K562 (cell line): ENCODE data around the gene ZNF500. TPM values are rescaled to one million over a fixed set of nuclear protein-coding genes. Genes with fewer than 3 reads are reported as not detected.

Source experiments
- ATAC-seq: fragments of 200-7000 bp; cut with Tn5 transposase; 3 replicates; pipeline ENCODE4 v1.9.1; 2020; ENCODE audit warnings: moderate library complexity
- BruUV-seq: library from RNA; stranded (reverse); fragments of 400-500 nt; replicated peaks from 2 replicates; lab custom pipeline; 2021; lab: Mats Ljungman, UMichigan
- CTCF ChIA-PET: fragments of 300-600 bp; formaldehyde crosslinking; extraction: SDS; loops from one replicate; lab custom pipeline; 2021; ENCODE audit warnings: low intra/inter-chr PET ratio; lab: Yijun Ruan, JAX
- POLR2A ChIA-PET: fragments of 300-600, 350-650 bp; sonication (Branson Sonifier 250); formaldehyde crosslinking; extraction: SDS; loops from one replicate; lab custom pipeline; 2021; ENCODE audit warnings: antibody characterized with exemption, inconsistent platforms; lab: Yijun Ruan, JAX
- DNase-seq, 4 experiments: peaks; one replicate each; pipeline versions ENCODE4 v3.0.0 to v3.0.0-alpha.2; 2011 to 2018; ENCODE audit warnings: low spot score in 3 of 4, mixed read lengths in 3 of 4; ENCODE audit errors: extremely low read depth in 1 of 4
- FAIRE-seq: peaks from 2 replicates; lab custom pipeline; 2011; peaks lifted over from hg19 to GRCh38; lab: Jason Lieb, UNC
- H2AFZ ChIP-seq: 2 replicates; pipeline ENCODE4 v1.6.0; 2011; ENCODE audit warnings: low read depth, low read length, control low read depth, inconsistent platforms
- H3K27ac ChIP-seq: fragments of 200-600 bp; 3 replicates; pipeline ENCODE4 v1.8.0; 2011; ENCODE audit warnings: low read depth, mild to moderate bottlenecking, control low read depth, inconsistent platforms, low read length, moderate library complexity, mixed read lengths; ENCODE audit errors: extremely low read depth
- H3K27me3 ChIP-seq, 2 experiments: fragments of 300-600 bp in 1 of 2; 2 replicates in 1 of 2; 3 replicates in 1 of 2; pipeline versions ENCODE4 v1.6.0 to v1.8.0; 2011; ENCODE audit warnings: inconsistent platforms in 2 of 2, low read length in 2 of 2, mild to moderate bottlenecking in 1 of 2, mixed read lengths in 1 of 2, moderate library complexity in 1 of 2; ENCODE audit not compliant: control insufficient read depth in 2 of 2, insufficient read depth in 2 of 2
- H3K36me3 ChIP-seq: fragments of 300-600 bp; 3 replicates; pipeline ENCODE4 v1.8.0; 2011; ENCODE audit warnings: mild to moderate bottlenecking, low read length, inconsistent platforms; ENCODE audit not compliant: control insufficient read depth, insufficient read depth
- H3K4me1 ChIP-seq, 2 experiments: fragments of 200-600 bp in 1 of 2; replicated peaks in 1 of 2; 2 replicates in 1 of 2; 3 replicates in 1 of 2; pipeline versions ENCODE4 v1.5.1 to v1.8.0; 2011; ENCODE audit warnings: inconsistent platforms in 2 of 2, low read length in 2 of 2, mild to moderate bottlenecking in 1 of 2, mixed read lengths in 1 of 2, moderate library complexity in 1 of 2; ENCODE audit not compliant: control insufficient read depth in 2 of 2, insufficient read depth in 2 of 2
- H3K4me2 ChIP-seq: 2 replicates; pipeline ENCODE4 v1.6.1; 2011; ENCODE audit warnings: low read length, control low read depth, inconsistent platforms, mixed read lengths; ENCODE audit not compliant: insufficient read depth
- H3K4me3 ChIP-seq: fragments of 200-600 bp; sonication (generic), shearing (Covaris generic); 2 replicates; pipeline ENCODE4 v1.5.1; 2016; ENCODE audit warnings: control low read depth, inconsistent platforms
- H3K79me2 ChIP-seq: fragments of 200-600 bp; 3 replicates; pipeline ENCODE4 v1.8.0; 2011; ENCODE audit warnings: low read length, inconsistent platforms; ENCODE audit not compliant: control insufficient read depth, insufficient read depth
- H3K9ac ChIP-seq, 2 experiments: 2 replicates each; pipeline versions ENCODE4 v1.6.0 to v1.6.1; 2011; ENCODE audit warnings: low read depth in 2 of 2, low read length in 2 of 2, control low read depth in 1 of 2, inconsistent platforms in 1 of 2, mild to moderate bottlenecking in 1 of 2, mixed read lengths in 1 of 2; ENCODE audit not compliant: insufficient read depth in 1 of 2
- H3K9me1 ChIP-seq: one replicate; pipeline ENCODE4 v1.6.0; 2011; ENCODE audit warnings: inconsistent platforms, mild to moderate bottlenecking, low read length, moderate library complexity; ENCODE audit not compliant: control insufficient read depth, insufficient read depth
- H3K9me3 ChIP-seq: replicated peaks from 2 replicates; pipeline ENCODE4 v1.5.1; 2011; ENCODE audit warnings: low read depth, low read length, inconsistent platforms; ENCODE audit not compliant: control insufficient read depth, insufficient read depth
- H4K20me1 ChIP-seq: replicated peaks from 2 replicates; pipeline ENCODE4 v1.6.1; 2011; ENCODE audit warnings: low read length, inconsistent platforms, mixed read lengths; ENCODE audit not compliant: control insufficient read depth, insufficient read depth
- CBX5 ChIP-seq: IDR thresholded peaks from 2 replicates; pipeline ENCODE4 v1.6.1; 2014; ENCODE audit warnings: low read depth, borderline replicate concordance
- ELF2 ChIP-seq: fragments of 250-450 bp; sonication (Bioruptor Pico); IDR thresholded peaks from 2 replicates; pipeline ENCODE4 v1.5.0; 2021; ENCODE audit warnings: mild to moderate bottlenecking
- EP400 ChIP-seq: fragments of 450-650 bp; IDR thresholded peaks from 2 replicates; pipeline ENCODE4 v1.6.1; 2017; ENCODE audit warnings: antibody characterized with exemption, mild to moderate bottlenecking, moderate library complexity
- ETV6 ChIP-seq, 3 experiments: fragments of 150-350 bp in 1 of 3; sonication (generic) in 1 of 3; formaldehyde crosslinking in 1 of 3; IDR thresholded peaks; 2 replicates each; pipeline versions ENCODE4 v1.6.1 to v1.8.0; 2014 to 2022; ENCODE audit warnings: borderline replicate concordance in 2 of 3, low read depth in 2 of 3, antibody characterized with exemption in 1 of 3, low read length in 1 of 3, mild to moderate bottlenecking in 1 of 3, missing genetic modification reagents in 1 of 3
- GABPB1 ChIP-seq: sonication (generic); formaldehyde crosslinking; IDR thresholded peaks from 2 replicates; pipeline ENCODE4 v1.8.0; 2022; ENCODE audit warnings: mild to moderate bottlenecking, missing genetic modification reagents
- KLF13 ChIP-seq: fragments of 450-650 bp; IDR thresholded peaks from 2 replicates; pipeline ENCODE4 v1.6.1; 2016; ENCODE audit warnings: missing genetic modification characterization, low read depth, mild to moderate bottlenecking, missing compliant biosample characterization, moderate library complexity, borderline replicate concordance
- NUFIP1 ChIP-seq: fragments of 450-650 bp; IDR thresholded peaks from 2 replicates; pipeline ENCODE4 v1.6.1; 2018; ENCODE audit not compliant: partially characterized antibody
- PCBP1 ChIP-seq: fragments of 200-400 bp; formaldehyde crosslinking; IDR thresholded peaks from 2 replicates; pipeline ENCODE4 v1.6.1; 2018; ENCODE audit warnings: mild to moderate bottlenecking, low read depth, low read length; ENCODE audit not compliant: poor library complexity, severe bottlenecking
- RBM17 ChIP-seq: fragments of 200-400 bp; formaldehyde crosslinking; IDR thresholded peaks from 2 replicates; pipeline ENCODE4 v1.6.1; 2017; ENCODE audit warnings: low read depth, mild to moderate bottlenecking, low read length, borderline replicate concordance
- SAP30 ChIP-seq: fragments of 200-600 bp; sonication (generic); IDR thresholded peaks from 2 replicates; pipeline ENCODE4 v1.6.1; 2012; ENCODE audit warnings: borderline replicate concordance, low read depth, mild to moderate bottlenecking, moderate library complexity, low read length, control low read depth, inconsistent platforms; ENCODE audit not compliant: insufficient read depth, poor library complexity, severe bottlenecking
- SRSF7 ChIP-seq: fragments of 200-400 bp; formaldehyde crosslinking; optimal IDR thresholded peaks from 2 replicates; pipeline ENCODE3; 2017; ENCODE audit warnings: mild to moderate bottlenecking, low read depth, low read length
- TEAD2 ChIP-seq: fragments of 450-650 bp; IDR thresholded peaks from 2 replicates; pipeline ENCODE4 v1.6.1; 2016; ENCODE audit warnings: missing genetic modification characterization, control low read depth, missing compliant biosample characterization
- ZFPM2 ChIP-seq: fragments of 250-450 bp; sonication (Bioruptor Pico); IDR thresholded peaks from 2 replicates; pipeline ENCODE4 v1.5.1; 2022; ENCODE audit warnings: mild to moderate bottlenecking
- ZNF133 ChIP-seq: fragments of 250-450 bp; sonication (Bioruptor Pico); IDR thresholded peaks from 2 replicates; pipeline ENCODE4 v1.4.0; 2020; ENCODE audit warnings: mild to moderate bottlenecking
- ZNF347 ChIP-seq: fragments of 450-650 bp; formaldehyde crosslinking; IDR thresholded peaks from 2 replicates; pipeline ENCODE4 v1.4.0; 2020; ENCODE audit warnings: low read depth, mild to moderate bottlenecking, moderate library complexity
- ZNF644 ChIP-seq: fragments of 200-800 bp; sonication (Bioruptor generic); IDR thresholded peaks from 2 replicates; pipeline ENCODE4 v1.6.1; 2016; ENCODE audit warnings: low read depth, missing genetic modification characterization, missing compliant biosample characterization
- WGBS: fragments of 100-300 bp; shearing (Covaris generic); methylation state at CpG from one replicate; pipeline ENCODE4 v1.1.6; 2016; ENCODE audit warnings: low coverage, mixed read lengths; ENCODE audit not compliant: insufficient coverage; ENCODE audit errors: missing lambda C conversion rate; 5-methylcytosine and 5-hydroxymethylcytosine counted together
- in situ Hi-C: fragments of 300-500 bp; cut with MboI; formaldehyde crosslinking; loops from 4 replicates; pipeline ENCODE4 v1.15.0; 2018; ENCODE audit warnings: inconsistent platforms, mixed read lengths
- intact Hi-C: fragments of 100-400 bp; cut with micrococcal nuclease; formaldehyde crosslinking; loops from 2 replicates; pipeline ENCODE4 v1.14.2; 2022
- polyA plus RNA-seq, 8 experiments: library from polyadenylated mRNA; depleted of rRNA in 4 of 8; stranded (reverse) in 5 of 8; unstranded in 3 of 8; fragments of >200 nt; fragmentation: Nextera tagmentation in 2 of 8; fragmentation: Illumina TruSeq in 1 of 8; extraction: Ambion mirVana in 2 of 8; extraction: Trizol in 1 of 8; gene quantifications; 2 replicates each; pipeline versions ENCODE4 v1.2.1 to v1.2.3, GENCODE V29; 2011 to 2014; ENCODE audit warnings: inconsistent platforms in 1 of 8, missing spikeins in 1 of 8
- total RNA-seq, 7 experiments: library from RNA; depleted of rRNA in 6 of 7; stranded (reverse); fragments of >200 nt in 6 of 7; fragmentation: Illumina TruSeq in 2 of 7; extraction: Trizol in 2 of 7; gene quantifications; 2 replicates each; pipeline versions ENCODE4 v1.2.1 to v1.2.3, GENCODE V29; 2011 to 2021; ENCODE audit warnings: low replicate concordance in 1 of 7
- TF ChIP-seq, protein P1 (sequence below): IDR thresholded peaks from 3 replicates; pipeline ENCODE4 v1.6.1; 2011; ENCODE audit warnings: borderline replicate concordance, mild to moderate bottlenecking; ENCODE audit not compliant: insufficient read length, insufficient read depth
- TF ChIP-seq, protein P2 (sequence below): fragments of 450-650 bp; formaldehyde crosslinking; IDR thresholded peaks from 2 replicates; pipeline ENCODE4 v1.4.0; 2022; ENCODE audit warnings: missing genetic modification characterization
- TF ChIP-seq, protein P3 (sequence below): fragments of 200-800 bp; sonication (Bioruptor generic); IDR thresholded peaks from 2 replicates; pipeline ENCODE4 v1.6.1; 2017; ENCODE audit warnings: missing genetic modification characterization, missing compliant biosample characterization

ZNF500 gene
- total and polyA plus RNA-seq, 9 of the 15 experiments (the other 6 are each of a cell fraction or from before 2014, with no cell fraction given) = 0.80 to 20.8 (median 5.3) TPM

DNA sequence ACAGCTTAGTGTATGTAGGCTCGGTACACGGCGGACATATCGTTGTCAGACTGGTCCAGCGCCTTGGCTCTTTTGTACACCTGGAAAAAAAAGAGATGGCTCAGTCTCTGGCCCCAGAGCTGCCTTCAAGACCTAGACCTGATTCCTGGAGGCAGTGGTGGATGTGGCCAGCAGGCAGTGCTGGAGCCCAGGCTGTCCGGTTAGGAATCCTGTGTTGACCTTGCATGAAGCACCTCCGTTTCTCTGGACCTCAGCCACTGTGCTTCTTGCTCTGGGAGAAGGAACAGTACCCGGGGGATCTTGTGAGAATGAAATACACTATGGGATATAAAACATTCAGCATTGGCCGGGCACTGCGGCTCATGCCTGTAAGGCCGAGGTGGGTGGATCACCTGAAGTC is 38.3 kb upstream of the ZNF500 start:
- Histone ChIP-seq H3K4me3 (no peak overlapping the region), H3K27me3 (no peaks in the 10 kb centered on the region), H3K4me1 (peaks cover 35 to 54% of the 10 kb centered on the region in 2 experiments), H3K4me2 (no peak overlapping the region), H3K36me3 (peaks cover 58% of the 10 kb centered on the region), H3K9ac (peak overlapping the region in 1 of 2 experiments; percentile 74; a peak in 3 of 4 replicates), H3K79me2 (peaks cover 6% of the 10 kb centered on the region; the same call in 2 of the 3 replicates), H2AFZ (no peak overlapping the region), H3K9me1 (no peaks in the 10 kb centered on the region), H3K27ac (peak overlapping the region; percentile 35; the same call in 1 of the 3 replicates), H3K9me3 (no peaks in the 10 kb centered on the region), H4K20me1 (no peaks in the 10 kb centered on the region; the same call in 1 of the 2 replicates)
- POLR2A ChIA-PET = interaction anchor here (0.7 to 2.6 kb wide), 3 partner anchors 10 to 37 kb away, joined by 3 to 9 read pairs (median 4); no protein-coding TSS in a partner anchor
- ATAC-seq (no peak), FAIRE-seq (no peak), DNase-seq (no peak)
- intact Hi-C loops = loop anchor here (2.0 kb wide), 1 partner anchor 36 kb away; no protein-coding TSS in a partner anchor
- CTCF ChIA-PET = interaction anchor here (0.7 kb wide), 1 partner anchor 57 kb away, joined by 3 read pairs; no protein-coding TSS in a partner anchor
- BruUV-seq = no TSS peak
- WGBS = 73% methylated on average over 8 of the region's 11 CpGs
- in situ Hi-C loops = no loop called here
- TF ChIP-seq RBM17 = no peak
- TF ChIP-seq, protein P1, sequence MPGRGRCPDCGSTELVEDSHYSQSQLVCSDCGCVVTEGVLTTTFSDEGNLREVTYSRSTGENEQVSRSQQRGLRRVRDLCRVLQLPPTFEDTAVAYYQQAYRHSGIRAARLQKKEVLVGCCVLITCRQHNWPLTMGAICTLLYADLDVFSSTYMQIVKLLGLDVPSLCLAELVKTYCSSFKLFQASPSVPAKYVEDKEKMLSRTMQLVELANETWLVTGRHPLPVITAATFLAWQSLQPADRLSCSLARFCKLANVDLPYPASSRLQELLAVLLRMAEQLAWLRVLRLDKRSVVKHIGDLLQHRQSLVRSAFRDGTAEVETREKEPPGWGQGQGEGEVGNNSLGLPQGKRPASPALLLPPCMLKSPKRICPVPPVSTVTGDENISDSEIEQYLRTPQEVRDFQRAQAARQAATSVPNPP = no peak
- TF ChIP-seq ZFPM2 (CRISPR knock-in tag) = no peak
- no peak for TF ChIP-seq EP400
- no peak for TF ChIP-seq KLF13 (tag)
- no peak for TF ChIP-seq CBX5
- TF ChIP-seq, protein P2, sequence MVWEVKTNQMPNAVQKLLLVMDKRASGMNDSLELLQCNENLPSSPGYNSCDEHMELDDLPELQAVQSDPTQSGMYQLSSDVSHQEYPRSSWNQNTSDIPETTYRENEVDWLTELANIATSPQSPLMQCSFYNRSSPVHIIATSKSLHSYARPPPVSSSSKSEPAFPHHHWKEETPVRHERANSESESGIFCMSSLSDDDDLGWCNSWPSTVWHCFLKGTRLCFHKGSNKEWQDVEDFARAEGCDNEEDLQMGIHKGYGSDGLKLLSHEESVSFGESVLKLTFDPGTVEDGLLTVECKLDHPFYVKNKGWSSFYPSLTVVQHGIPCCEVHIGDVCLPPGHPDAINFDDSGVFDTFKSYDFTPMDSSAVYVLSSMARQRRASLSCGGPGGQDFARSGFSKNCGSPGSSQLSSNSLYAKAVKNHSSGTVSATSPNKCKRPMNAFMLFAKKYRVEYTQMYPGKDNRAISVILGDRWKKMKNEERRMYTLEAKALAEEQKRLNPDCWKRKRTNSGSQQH (CRISPR knock-in tag) = no peak
- TF ChIP-seq TEAD2 (tag) = no peak
- TF ChIP-seq ELF2 = no peak
- no peak for TF ChIP-seq SRSF7
- TF ChIP-seq ZNF347 (CRISPR knock-in tag) = no peak
- TF ChIP-seq GABPB1 (CRISPR knock-in tag) = no peak
- no peak for TF ChIP-seq PCBP1
- TF ChIP-seq NUFIP1 = no peak
- no peak for TF ChIP-seq ETV6 (IDR thresholded peaks at IDR 0.05; ENCODE audit: borderline replicate concordance in 1 of 2, low read depth in 2 of 2, low read length in 1 of 2)
- TF ChIP-seq ETV6 (CRISPR knock-in tag; IDR thresholded peaks at IDR 0.05; ENCODE audit: borderline replicate concordance) = no peak
- no peak for TF ChIP-seq ZNF644
- no peak for TF ChIP-seq ZNF133 (CRISPR knock-in tag)
- no peak for TF ChIP-seq SAP30
- TF ChIP-seq, protein P3, sequence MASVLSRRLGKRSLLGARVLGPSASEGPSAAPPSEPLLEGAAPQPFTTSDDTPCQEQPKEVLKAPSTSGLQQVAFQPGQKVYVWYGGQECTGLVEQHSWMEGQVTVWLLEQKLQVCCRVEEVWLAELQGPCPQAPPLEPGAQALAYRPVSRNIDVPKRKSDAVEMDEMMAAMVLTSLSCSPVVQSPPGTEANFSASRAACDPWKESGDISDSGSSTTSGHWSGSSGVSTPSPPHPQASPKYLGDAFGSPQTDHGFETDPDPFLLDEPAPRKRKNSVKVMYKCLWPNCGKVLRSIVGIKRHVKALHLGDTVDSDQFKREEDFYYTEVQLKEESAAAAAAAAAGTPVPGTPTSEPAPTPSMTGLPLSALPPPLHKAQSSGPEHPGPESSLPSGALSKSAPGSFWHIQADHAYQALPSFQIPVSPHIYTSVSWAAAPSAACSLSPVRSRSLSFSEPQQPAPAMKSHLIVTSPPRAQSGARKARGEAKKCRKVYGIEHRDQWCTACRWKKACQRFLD = no peak
